GM12878 (cell line): ENCODE measurements around the gene GADL1.

Experiments used
- EP300 ChIP-seq, 2 experiments: fragments of 150-350 bp in 1 of 2; IDR thresholded peaks; 2 replicates each; pipeline ENCODE4 v1.6.1; 2011 to 2012; ENCODE audit warnings: low read depth in 2 of 2, low read length in 2 of 2, borderline replicate concordance in 1 of 2, improper control_type of control experiment in 1 of 2, inconsistent platforms in 1 of 2; ENCODE audit not compliant: control insufficient read depth in 1 of 2
- FOXK2 ChIP-seq: fragments of 450-650 bp; IDR thresholded peaks from 2 replicates; pipeline ENCODE4 v1.6.1; 2017; ENCODE audit warnings: mild to moderate bottlenecking, moderate library complexity
- POLR2AphosphoS5 ChIP-seq: IDR thresholded peaks from 2 replicates; pipeline ENCODE4 v1.6.1; 2011; ENCODE audit warnings: mild to moderate bottlenecking, low read length, inconsistent platforms
- RAD21 ChIP-seq: IDR thresholded peaks from 2 replicates; pipeline ENCODE4 v1.6.1; 2011; ENCODE audit warnings: mild to moderate bottlenecking, low read depth, low read length, moderate library complexity; ENCODE audit not compliant: insufficient read depth
- SMC3 ChIP-seq: IDR thresholded peaks from 2 replicates; pipeline ENCODE4 v1.6.1; 2011; ENCODE audit warnings: low read length, improper control_type of control experiment, borderline replicate concordance
- TAF1 ChIP-seq: IDR thresholded peaks from 2 replicates; pipeline ENCODE4 v1.6.1; 2011; ENCODE audit warnings: mild to moderate bottlenecking, low read depth, low read length, borderline replicate concordance
- YY1 ChIP-seq: IDR thresholded peaks from 2 replicates; pipeline ENCODE4 v1.6.1; 2011; ENCODE audit warnings: low read depth, mild to moderate bottlenecking, low read length
- ZBED1 ChIP-seq: IDR thresholded peaks from 2 replicates; pipeline ENCODE4 v1.6.1; 2016; ENCODE audit warnings: borderline replicate concordance
- TF ChIP-seq, protein P1 (sequence below), 3 experiments: IDR thresholded peaks in 2 of 3; conservative IDR thresholded peaks in 1 of 3; 2 replicates each; pipeline ENCODE4 v1.5.1; 2011; ENCODE audit warnings: low read depth in 3 of 3, low read length in 3 of 3, mild to moderate bottlenecking in 3 of 3, control low read depth in 2 of 3, moderate library complexity in 2 of 3, inconsistent platforms in 1 of 3, mixed read lengths in 1 of 3; ENCODE audit not compliant: control insufficient read depth in 2 of 3, insufficient read depth in 1 of 3; ENCODE audit errors: extremely low read depth in 1 of 3
- TF ChIP-seq, protein P2 (sequence below): fragments of 450-650 bp; IDR thresholded peaks from 2 replicates; pipeline ENCODE4 v1.6.1; 2016; ENCODE audit warnings: mild to moderate bottlenecking, moderate library complexity, borderline replicate concordance

DNA sequence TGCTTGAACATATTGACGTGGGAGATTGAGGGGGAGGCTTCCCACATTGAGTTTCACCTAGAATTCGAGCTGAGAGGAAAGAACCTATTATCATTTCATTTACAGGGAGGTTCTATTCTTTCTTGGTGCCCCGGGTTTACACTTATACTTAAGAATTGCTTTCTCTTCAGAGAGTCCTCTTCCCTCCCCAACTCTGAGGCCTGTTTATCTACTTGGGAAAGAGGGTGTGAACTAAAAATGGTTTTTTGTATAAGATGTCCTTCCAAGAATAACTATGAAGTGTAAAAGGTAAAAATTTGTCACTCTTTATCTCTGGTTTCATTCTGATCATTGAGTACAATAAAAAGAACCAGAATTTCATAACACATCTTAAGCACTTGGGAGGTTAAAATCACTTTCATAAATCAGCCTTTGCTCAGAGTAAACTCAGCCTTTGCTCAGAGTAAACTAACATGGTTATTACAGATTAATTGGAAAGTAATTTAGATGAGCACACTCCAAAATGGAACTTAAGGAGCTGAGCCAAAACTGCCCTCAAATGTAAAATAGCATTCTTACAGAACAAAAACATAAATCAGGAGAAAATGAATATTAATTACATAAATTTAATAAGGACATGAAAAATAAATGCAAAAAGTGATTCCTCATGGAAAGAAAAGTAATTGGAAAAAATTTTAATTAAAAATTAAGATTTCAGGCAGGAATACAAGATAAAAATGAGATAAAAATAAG, 75.2 kb downstream of the GADL1 start:
- no peak for TF ChIP-seq EP300 (IDR thresholded peaks at IDR 0.05; ENCODE audit: borderline replicate concordance in 1 of 2, control insufficient read depth in 1 of 2, low read depth in 2 of 2, low read length in 2 of 2)
- TF ChIP-seq ZBED1: no peak
- TF ChIP-seq, protein P1, sequence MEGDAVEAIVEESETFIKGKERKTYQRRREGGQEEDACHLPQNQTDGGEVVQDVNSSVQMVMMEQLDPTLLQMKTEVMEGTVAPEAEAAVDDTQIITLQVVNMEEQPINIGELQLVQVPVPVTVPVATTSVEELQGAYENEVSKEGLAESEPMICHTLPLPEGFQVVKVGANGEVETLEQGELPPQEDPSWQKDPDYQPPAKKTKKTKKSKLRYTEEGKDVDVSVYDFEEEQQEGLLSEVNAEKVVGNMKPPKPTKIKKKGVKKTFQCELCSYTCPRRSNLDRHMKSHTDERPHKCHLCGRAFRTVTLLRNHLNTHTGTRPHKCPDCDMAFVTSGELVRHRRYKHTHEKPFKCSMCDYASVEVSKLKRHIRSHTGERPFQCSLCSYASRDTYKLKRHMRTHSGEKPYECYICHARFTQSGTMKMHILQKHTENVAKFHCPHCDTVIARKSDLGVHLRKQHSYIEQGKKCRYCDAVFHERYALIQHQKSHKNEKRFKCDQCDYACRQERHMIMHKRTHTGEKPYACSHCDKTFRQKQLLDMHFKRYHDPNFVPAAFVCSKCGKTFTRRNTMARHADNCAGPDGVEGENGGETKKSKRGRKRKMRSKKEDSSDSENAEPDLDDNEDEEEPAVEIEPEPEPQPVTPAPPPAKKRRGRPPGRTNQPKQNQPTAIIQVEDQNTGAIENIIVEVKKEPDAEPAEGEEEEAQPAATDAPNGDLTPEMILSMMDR (IDR thresholded peaks at IDR 0.05 in 2 of 3, conservative IDR thresholded peaks at IDR 0.05 in 1 of 3; ENCODE audit: control insufficient read depth in 2 of 3, extremely low read depth in 1 of 3, insufficient read depth in 1 of 3, low read depth in 3 of 3, low read length in 3 of 3): no peak
- no peak for TF ChIP-seq POLR2AphosphoS5
- no peak for TF ChIP-seq YY1
- TF ChIP-seq, protein P2, sequence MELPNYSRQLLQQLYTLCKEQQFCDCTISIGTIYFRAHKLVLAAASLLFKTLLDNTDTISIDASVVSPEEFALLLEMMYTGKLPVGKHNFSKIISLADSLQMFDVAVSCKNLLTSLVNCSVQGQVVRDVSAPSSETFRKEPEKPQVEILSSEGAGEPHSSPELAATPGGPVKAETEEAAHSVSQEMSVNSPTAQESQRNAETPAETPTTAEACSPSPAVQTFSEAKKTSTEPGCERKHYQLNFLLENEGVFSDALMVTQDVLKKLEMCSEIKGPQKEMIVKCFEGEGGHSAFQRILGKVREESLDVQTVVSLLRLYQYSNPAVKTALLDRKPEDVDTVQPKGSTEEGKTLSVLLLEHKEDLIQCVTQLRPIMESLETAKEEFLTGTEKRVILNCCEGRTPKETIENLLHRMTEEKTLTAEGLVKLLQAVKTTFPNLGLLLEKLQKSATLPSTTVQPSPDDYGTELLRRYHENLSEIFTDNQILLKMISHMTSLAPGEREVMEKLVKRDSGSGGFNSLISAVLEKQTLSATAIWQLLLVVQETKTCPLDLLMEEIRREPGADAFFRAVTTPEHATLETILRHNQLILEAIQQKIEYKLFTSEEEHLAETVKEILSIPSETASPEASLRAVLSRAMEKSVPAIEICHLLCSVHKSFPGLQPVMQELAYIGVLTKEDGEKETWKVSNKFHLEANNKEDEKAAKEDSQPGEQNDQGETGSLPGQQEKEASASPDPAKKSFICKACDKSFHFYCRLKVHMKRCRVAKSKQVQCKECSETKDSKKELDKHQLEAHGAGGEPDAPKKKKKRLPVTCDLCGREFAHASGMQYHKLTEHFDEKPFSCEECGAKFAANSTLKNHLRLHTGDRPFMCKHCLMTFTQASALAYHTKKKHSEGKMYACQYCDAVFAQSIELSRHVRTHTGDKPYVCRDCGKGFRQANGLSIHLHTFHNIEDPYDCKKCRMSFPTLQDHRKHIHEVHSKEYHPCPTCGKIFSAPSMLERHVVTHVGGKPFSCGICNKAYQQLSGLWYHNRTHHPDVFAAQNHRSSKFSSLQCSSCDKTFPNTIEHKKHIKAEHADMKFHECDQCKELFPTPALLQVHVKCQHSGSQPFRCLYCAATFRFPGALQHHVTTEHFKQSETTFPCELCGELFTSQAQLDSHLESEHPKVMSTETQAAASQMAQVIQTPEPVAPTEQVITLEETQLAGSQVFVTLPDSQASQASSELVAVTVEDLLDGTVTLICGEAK: no peak
- TF ChIP-seq FOXK2: no peak
- no peak for TF ChIP-seq SMC3
- no peak for TF ChIP-seq TAF1
- TF ChIP-seq RAD21: no peak
